GM13976 (cell line): ENCODE measurements around the gene OR13C4.
"Not testable (repeated sequence)": the region's sequence is repeated elsewhere in the genome, so short reads cannot be mapped to it uniquely, and the experiment has no call there.

Experiments used
- DNase-seq: peaks from one replicate; pipeline ENCODE4 v3.0.0; 2012; ENCODE audit warnings: low spot score
- in situ Hi-C: fragments of 300-500 bp; cut with MboI; formaldehyde crosslinking; loops from one replicate; pipeline ENCODE4 v1.12.0; 2022; ENCODE audit warnings: low sequenced_read_pairs, mixed read lengths, inconsistent platforms; ENCODE audit not compliant: unreplicated experiment
- TF ChIP-seq, protein P1 (sequence below): IDR thresholded peaks from 2 replicates; pipeline ENCODE4 v1.5.1; 2012; ENCODE audit warnings: borderline replicate concordance, mild to moderate bottlenecking; ENCODE audit not compliant: insufficient read depth; ENCODE audit errors: extremely low read depth, missing control alignments, control extremely low read depth

The OR13C4 gene

DNA sequence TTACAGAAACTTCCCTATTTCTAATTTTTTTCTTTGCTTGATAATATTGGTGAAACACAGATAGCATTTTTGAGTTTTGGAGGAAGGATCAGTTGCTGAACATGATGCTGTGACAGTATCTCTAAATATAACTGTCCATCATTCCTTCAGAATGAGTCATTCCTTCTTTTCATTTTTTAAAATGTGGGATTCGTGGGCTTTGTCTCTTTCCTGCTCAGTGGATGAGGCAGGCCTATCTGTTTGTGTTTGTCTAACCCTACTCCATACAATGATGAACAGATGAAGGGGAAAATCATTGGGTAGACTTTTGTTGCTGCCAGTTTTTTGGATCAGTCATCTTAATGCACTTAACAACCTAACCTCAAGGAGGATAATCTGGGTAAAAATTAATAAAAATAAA lies 26.3 kb upstream of the OR13C4 start:
- DNase-seq = no peak
- in situ Hi-C loops = no loop called here

DNA sequence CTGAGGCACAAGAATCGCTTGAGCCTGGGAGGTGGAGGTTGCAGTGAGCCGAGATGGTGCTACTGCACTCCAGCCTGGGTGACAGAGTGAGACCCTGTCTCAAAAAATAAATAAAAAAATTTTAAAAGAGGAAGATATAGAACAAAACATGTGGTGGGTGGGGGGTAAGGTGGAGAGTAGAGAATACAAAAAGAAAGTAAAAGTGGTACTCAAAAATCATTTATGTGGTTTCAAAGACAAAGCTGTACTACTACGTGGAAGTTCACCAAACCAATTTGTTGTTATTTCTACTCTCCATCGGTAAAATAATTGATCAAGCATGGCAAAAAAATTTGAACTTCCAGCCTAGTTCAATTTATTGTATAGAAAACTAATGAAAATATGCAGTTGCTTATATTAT lies 17.6 kb upstream of the OR13C4 start:
- TF ChIP-seq, protein P1, sequence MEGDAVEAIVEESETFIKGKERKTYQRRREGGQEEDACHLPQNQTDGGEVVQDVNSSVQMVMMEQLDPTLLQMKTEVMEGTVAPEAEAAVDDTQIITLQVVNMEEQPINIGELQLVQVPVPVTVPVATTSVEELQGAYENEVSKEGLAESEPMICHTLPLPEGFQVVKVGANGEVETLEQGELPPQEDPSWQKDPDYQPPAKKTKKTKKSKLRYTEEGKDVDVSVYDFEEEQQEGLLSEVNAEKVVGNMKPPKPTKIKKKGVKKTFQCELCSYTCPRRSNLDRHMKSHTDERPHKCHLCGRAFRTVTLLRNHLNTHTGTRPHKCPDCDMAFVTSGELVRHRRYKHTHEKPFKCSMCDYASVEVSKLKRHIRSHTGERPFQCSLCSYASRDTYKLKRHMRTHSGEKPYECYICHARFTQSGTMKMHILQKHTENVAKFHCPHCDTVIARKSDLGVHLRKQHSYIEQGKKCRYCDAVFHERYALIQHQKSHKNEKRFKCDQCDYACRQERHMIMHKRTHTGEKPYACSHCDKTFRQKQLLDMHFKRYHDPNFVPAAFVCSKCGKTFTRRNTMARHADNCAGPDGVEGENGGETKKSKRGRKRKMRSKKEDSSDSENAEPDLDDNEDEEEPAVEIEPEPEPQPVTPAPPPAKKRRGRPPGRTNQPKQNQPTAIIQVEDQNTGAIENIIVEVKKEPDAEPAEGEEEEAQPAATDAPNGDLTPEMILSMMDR = no peak
- in situ Hi-C loops = no loop called here
- DNase-seq = no peak

More for the DNA sequence above, 26.3 kb upstream of the OR13C4 start:
- TF ChIP-seq, protein P1 = no peak

DNA sequence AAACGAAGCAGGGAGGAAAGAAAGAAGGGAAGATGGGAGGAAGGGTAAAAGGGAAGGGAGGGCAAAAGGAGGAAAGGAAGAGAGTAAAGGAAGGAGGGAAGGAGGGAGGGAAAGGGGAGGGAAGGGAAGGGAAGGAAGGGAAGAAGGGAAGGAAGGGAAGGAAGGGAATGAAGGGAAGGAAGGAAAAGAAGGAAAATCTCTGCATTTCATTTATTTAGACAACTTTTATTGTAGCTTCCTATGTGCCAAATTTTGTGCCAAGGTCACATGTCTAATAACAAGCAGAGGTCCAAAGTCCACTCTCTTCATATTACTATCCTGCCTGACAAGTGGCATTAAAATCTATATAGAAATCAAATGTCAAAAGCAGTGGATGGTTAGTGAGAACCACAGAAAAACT lies 12.3 kb upstream of the OR13C4 start:
- in situ Hi-C loops = no loop called here
- TF ChIP-seq, protein P1 = no peak

DNA sequence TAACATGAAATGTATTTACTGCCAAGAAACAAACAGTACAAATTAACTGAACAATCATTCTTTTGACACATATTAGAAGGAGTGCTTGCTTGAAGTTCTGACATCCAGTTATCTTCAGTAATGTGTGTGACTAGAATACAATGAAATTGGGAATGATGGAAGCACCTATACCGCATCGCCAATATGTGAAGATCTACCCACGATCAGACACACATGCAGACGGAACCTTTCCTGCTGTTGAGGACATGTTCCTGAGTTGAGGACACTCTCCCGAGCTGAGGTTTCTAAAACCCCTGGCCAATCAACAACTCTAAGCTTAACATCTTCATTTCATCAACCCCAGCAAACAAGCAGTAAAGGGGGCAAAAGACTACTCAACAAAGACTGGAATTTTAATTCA lies 9.7 kb upstream of the OR13C4 start, which contains the start of gene OR13C3:
Gene OR13C3 (minus strand): TSS at position 101 of the 400 bp plus-strand sequence. CDS start 133 bp downstream, outside the sequence.
- DNase-seq = no peak
- TF ChIP-seq, protein P1 = no peak
- in situ Hi-C loops = no loop called here

More for the DNA sequence above, 12.3 kb upstream of the OR13C4 start:
- no peak for DNase-seq

DNA sequence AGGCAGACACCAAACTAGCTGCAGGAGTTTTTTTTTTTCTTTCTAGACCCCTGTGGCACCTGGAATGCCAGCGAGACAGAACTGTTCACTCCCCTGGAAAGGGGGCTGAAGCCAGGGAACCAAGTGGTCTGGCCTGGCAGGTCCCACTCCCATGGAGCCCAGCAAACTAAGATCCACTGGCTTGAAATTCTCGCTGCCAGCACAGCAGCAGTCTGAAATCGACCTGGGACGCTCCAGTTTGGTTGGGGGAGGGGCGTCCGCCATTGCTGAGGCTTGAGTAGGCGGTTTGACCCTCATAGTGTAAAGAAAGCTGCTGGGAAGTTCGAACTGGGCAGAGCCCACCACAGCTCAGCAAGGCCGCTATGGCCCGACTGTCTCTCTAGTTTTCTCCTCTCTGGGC lies 6.8 kb downstream of the OR13C4 start:
- DNase-seq = not testable (repeated sequence)

DNA sequence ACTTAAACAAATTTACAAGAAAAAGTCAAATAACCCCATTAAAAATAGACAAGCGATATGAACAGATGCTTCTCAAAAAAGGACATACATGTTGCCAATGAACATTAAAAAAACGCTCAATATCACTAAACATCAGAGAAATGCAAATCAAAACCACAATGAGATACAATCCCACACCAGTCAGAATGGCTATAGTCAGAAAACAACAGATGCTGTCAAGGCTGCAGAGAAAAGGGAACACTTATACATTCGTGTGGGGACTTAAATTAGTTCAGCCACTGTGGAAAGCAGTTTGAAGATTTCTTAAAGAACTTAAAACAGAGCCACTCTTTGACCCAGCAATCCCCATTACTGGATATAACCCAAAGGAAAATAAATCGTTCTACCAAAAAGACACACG lies 12.1 kb downstream of the OR13C4 start:
- no peak for DNase-seq
- in situ Hi-C loops = no loop called here
- TF ChIP-seq, protein P1 = no peak

More for the DNA sequence above, 6.8 kb downstream of the OR13C4 start:
- in situ Hi-C loops = not testable (repeated sequence)

DNA sequence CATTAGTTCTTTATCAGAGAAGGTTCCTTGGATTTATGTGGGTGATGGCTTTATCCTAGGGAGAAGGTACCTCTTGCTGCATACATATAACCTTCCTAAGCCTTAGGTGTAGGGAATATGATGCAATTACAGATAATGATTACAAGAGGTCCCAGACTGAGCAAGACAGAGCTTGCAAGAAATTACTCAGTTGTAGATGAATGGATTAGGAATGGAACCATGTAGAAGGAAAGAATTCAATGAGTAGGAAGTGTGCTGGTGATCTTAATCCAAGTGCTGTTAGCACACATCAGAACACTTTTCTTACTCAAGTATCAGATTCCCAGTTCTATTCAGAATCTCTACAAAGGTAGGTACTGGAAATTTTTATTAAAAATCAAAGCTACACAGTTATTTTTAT lies 20.4 kb downstream of the OR13C4 start:
- in situ Hi-C loops = no loop called here
- TF ChIP-seq, protein P1 = no peak
- no peak for DNase-seq
